ENCODE results near the gene SNX9. TPM values are rescaled to one million over a fixed set of nuclear protein-coding genes. Genes with fewer than 3 reads are reported as not detected.
"Not testable (repeated sequence)": the region's sequence is repeated elsewhere in the genome, so short reads cannot be mapped to it uniquely, and the experiment has no call there.

The SNX9 gene
- total RNA-seq, 1 donor from 2014 or later = 78.1 TPM

DNA sequence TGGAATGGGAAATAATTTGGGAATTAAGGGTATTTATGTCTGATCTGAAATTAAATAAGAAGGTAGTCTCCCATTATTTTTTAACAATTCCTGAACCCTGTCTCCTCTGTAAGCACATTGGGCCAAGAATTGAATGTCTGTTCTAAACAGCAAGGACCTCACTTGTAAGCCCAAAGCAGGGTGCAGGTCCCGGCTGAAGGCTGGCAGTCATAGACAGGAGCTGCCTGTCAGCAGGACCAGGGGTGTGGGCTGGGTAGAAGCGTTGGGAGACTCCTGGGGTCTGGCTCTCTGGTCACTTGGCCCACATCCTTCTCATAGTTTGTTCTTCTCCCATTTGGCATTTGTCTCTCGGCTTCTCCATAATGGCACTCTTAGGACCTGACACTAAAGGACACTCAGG lies 75.6 kb downstream of the SNX9 start:
- DNase-seq (ENCODE audit: low spot score) (no peak), ATAC-seq (no peak)
- intact Hi-C loops (cut with DNase I) = no loop called here

GRCh38 chr6:157900262-157900661 lies 77.2 kb downstream of the SNX9 start:
- ATAC-seq; intact Hi-C loops (cut with DNase I); DNase-seq (ENCODE audit: low spot score): not testable (repeated sequence)

- DNase-seq (ENCODE audit: low spot score); ATAC-seq; intact Hi-C loops (cut with DNase I): not testable (repeated sequence)
Measured at GRCh38 chr6:157900751-157901150, 77.7 kb downstream of the SNX9 start.

DNA sequence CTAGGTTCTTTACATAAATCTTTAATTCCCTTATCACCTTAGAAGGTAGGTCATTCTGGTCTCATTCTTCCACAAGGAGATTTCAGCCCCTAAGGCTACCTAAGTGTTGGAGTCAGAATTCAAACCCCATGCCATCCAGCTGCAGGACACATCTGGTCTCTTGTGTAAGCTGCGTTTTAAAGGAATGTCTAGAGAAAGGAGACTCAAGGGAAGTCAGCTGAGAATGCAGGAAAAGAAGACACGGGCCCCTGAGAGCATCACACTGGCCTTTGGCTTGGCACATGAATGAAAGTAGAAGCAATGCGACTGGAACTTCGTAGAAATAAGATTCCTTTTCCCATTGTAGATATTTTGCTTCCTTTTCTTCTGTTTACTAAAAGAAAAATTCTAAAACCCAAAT lies 82.0 kb downstream of the SNX9 start:
- ATAC-seq (peak; percentile 50), DNase-seq (ENCODE audit: low spot score) (no peak)
- intact Hi-C loops (cut with DNase I) = no loop called here

DNA sequence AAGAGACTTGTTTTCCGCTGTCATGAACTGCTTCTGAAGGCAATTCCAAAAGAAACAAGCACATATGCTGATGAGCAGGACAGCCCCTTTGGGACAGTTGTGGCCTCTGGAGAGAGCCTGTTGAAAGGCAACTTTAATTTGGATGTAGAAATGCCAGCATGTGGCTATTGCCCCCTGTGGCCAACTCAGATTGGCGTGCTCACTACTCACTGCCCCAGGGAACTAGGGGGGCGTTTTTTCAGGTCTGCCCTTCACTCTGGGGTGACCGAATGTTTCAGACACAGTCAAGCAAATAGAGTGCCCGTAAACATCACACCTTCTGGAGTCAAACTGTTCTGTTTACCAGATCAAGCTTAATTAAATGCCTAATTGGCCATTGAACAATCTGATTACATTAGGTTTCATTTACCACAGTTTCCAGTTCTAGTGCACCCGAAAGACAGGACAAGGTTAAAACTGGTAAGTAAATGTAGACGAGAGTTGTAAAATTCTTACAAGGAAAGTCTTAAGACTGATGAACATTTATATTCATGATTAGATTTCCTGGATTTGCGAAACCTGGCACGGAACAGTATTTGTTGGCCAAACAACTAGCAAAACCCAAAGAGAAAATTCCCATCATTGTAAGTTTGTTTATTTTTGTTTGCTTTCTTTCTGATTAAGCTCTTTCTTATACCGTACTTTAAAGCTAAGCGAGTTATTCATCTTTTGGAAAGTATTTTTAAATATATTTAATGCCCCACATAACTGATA lies 82.7 kb downstream of the SNX9 start:
- intact Hi-C loops (cut with DNase I) = no loop called here
- DNase-seq (ENCODE audit: low spot score) = no peak
- peak; percentile 43 for ATAC-seq

- ATAC-seq (peak; percentile 67), DNase-seq (ENCODE audit: low spot score) (no peak)
- intact Hi-C loops (cut with DNase I) = no loop called here
Measured at GRCh38 chr6:157906537-157907061, 83.6 kb downstream of the SNX9 start.

DNA sequence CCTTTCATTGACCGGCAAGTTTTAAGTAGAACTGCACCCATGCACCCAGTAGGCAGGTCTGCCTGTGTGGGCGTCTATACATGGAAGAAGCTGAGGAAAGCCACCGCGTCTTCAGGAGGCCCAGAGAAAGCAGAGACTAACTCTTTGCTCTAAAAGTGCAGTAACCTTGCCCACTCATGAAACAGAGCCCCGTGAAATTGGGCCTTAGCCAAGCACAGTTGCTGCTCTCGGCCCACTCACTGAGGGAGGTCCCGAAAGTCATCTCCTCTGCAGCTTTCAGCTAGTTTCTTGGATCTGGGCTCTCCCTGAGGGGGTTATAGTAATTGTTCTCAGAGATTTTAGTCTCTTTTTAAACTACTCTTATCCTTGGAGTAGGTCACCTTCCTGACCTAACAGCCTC lies 84.6 kb downstream of the SNX9 start:
- intact Hi-C loops (cut with DNase I) = no loop called here
- ATAC-seq (peak; percentile 29), DNase-seq (ENCODE audit: low spot score) (no peak)

GRCh38 chr6:157908369-157909281 lies 85.6 kb downstream of the SNX9 start:
- DNase-seq (ENCODE audit: low spot score) = no peak
- intact Hi-C loops (cut with DNase I) = no loop called here
- ATAC-seq = no peak

DNA sequence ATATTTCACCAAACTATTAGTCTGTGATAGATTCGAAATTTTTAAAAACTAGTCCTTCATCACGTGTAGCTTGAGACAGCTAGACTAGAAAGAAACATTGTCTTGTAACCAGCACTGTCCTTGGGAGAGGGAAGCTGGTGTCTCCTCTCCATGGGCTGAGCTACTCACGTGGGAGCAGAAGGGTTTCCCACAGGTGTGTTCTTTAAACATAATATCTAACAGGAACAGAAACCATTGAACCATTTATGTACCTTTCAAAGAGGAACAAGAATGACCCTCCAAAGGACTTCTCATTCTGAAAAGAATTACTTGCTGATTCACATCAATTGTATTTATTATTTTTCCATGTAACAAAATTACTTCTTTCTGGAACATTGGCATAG lies 86.2 kb downstream of the SNX9 start:
- ATAC-seq (no peak), DNase-seq (ENCODE audit: low spot score) (no peak)
- intact Hi-C loops (cut with DNase I) = no loop called here

- intact Hi-C loops (cut with DNase I) = no loop called here
- ATAC-seq (no peak), DNase-seq (ENCODE audit: low spot score) (no peak)
Measured at GRCh38 chr6:157911278-157911677, 88.2 kb downstream of the SNX9 start.

- intact Hi-C loops (cut with DNase I) = no loop called here
- ATAC-seq (no peak), DNase-seq (ENCODE audit: low spot score) (no peak)
Measured at GRCh38 chr6:157911786-157912185, 88.7 kb downstream of the SNX9 start.

DNA sequence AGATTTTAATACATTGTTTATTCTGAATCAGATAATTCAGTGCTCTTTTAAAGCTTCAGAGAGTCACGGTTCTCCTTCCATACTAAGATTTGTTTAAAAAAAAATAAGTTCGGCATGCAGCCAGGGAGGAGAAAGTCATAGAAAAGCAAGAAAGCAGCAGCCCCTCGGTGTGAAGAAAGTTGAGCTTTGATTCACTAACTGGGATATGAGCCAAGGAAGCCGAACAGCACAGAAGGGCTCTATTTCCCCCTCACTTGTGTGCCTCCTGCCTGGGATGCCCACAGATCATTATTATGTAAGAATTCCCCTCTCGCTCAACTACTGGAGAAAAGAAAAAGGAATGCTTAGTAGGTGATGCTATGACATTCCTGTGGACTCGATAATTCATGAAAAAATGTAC lies 89.3 kb downstream of the SNX9 start:
- ATAC-seq = peak; percentile 67
- intact Hi-C loops (cut with DNase I) = no loop called here
- DNase-seq (ENCODE audit: low spot score) = no peak

DNA sequence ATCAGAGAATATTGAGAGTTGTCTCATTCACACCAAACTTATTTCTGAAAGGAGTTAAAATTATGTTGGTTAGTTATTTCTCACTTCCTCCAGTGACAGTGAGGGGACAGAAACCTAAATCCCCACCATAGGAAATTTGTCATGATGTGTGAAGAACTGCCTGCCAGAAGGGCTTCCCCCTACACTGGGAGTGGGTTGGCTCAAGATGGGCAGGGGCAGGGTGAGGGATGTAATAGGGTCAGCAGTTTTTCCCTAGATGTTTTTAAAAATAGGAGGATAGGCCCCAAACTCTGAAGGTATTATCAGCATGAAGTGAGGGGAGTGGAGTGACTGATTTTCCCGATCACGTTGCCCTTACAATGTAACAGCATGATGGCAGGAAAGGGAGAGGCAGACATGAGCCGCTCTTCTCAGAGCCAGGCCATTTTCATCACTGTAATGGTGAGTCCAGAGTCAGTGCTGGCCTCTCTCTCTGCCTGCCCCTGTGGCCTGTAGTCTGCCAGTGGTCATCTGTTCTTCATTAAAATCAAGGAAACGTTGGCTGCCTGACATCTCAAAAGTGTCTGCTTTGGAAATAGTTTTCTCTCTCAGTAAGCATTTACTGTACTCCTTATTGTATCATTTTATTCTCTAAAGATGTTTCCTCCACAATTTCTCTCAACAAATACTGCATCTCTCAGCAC lies 98.8 kb downstream of the SNX9 start:
- no peak for DNase-seq (ENCODE audit: low spot score)
- peak; percentile 95 for ATAC-seq
- intact Hi-C loops (cut with DNase I) = no loop called here

- intact Hi-C loops (cut with DNase I) = no loop called here
- ATAC-seq = no peak
- no peak for DNase-seq (ENCODE audit: low spot score)
Measured at GRCh38 chr6:157925771-157926170, 102.7 kb downstream of the SNX9 start.

- DNase-seq (ENCODE audit: low spot score) (no peak), ATAC-seq (no peak)
- intact Hi-C loops (cut with DNase I) = no loop called here
Measured at GRCh38 chr6:157927011-157927410, 104.0 kb downstream of the SNX9 start.

DNA sequence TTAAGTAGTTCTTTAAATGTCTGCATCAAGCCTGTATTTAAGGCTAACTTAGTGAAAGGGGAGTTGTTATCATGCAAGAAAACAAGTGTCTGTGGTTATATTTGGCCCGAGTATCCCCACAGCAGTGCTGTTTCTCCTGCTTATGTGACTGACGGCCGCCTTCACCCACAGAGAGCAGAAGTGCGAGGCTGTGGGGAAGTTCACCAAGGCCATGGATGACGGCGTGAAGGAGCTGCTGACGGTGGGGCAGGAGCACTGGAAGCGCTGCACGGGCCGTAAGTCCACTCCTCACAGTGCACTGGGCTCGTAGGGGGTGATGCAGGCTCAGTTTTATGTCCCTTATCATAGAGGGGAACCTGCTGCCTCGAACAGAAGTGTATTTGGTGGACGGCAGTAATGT lies 105.4 kb downstream of the SNX9 start:
- DNase-seq (ENCODE audit: low spot score) = no peak
- ATAC-seq = no peak
- intact Hi-C loops (cut with DNase I) = no loop called here

DNA sequence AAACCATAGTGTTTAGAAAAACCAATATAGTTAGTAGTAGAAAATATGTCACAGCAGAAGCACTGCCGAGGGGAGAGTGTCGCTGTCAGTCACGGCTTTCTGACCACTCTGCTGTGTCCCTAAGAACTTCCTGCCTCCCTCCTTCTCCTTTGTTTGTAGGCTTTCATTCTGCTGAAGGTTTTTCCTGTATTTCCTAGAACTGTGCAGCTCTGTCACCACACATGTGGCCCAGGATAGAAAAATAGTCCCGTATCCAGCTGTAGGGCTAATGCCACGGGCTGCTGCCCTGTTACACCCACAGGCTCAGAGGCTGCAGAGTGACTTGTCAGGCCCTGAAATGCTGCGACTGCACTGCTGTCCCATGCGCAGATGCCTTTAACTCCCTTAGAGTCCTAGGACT lies 106.0 kb downstream of the SNX9 start:
- no peak for DNase-seq (ENCODE audit: low spot score)
- ATAC-seq = no peak
- intact Hi-C loops (cut with DNase I) = no loop called here

- DNase-seq (ENCODE audit: low spot score) = no peak
- intact Hi-C loops (cut with DNase I) = no loop called here
- no peak for ATAC-seq
Measured at GRCh38 chr6:157929765-157930319, 106.8 kb downstream of the SNX9 start.

DNA sequence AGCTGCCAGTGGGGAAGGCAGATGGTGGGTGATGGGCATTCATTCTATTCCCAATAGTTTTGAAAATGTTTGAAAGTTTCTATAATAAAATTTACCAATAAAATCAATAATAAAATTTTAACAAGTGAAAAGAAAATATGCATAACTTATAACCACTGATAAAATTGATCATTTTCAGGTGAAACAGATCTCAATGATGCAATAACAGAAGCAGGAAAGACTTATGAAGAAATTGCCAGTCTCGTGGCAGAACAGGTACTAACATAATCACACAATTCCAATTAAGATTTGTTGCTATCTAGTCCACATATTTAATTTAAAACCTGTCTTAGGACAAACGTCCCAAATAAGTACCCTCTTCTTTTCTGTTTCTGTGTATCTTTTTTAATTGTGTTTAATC lies 112.7 kb downstream of the SNX9 start:
- ATAC-seq = no peak
- no peak for DNase-seq (ENCODE audit: low spot score)
- intact Hi-C loops (cut with DNase I) = no loop called here

Data from sciatic nerve (tissue), 2 donors.